A549 (cell line): ENCODE measurements around the gene TRMT61B.

Experiments used
- CEBPB ChIP-seq, 2 experiments: fragments of >200 bp in 1 of 2; sonication (Bioruptor Twin) in 1 of 2; formaldehyde crosslinking in 1 of 2; IDR thresholded peaks; 2 replicates each; pipeline ENCODE4 v1.6.1; 2012 to 2016
- CTCF ChIP-seq: fragments of >200 bp; sonication (Bioruptor Twin); formaldehyde crosslinking; IDR thresholded peaks from 3 replicates; pipeline ENCODE4 v1.5.1; 2016
- EP300 ChIP-seq, 2 experiments: fragments of >200 bp; sonication (Bioruptor Twin); formaldehyde crosslinking; IDR thresholded peaks; 2 replicates in 1 of 2; 3 replicates in 1 of 2; pipeline ENCODE4 v1.6.1; 2016 to 2017
- REST ChIP-seq: fragments of 200-600 bp; sonication (generic); IDR thresholded peaks from 2 replicates; pipeline ENCODE4 v1.6.1; 2016; ENCODE audit warnings: antibody characterized with exemption, mild to moderate bottlenecking, moderate library complexity

GRCh38 chr2:28908172-28908571, 38.1 kb upstream of the TRMT61B start:
- TF ChIP-seq CEBPB (IDR thresholded peaks at IDR 0.05) (no peak), REST (no peak), CTCF (no peak), EP300 (IDR thresholded peaks at IDR 0.05) (no peak)
